Fibroblast of skin of right biceps (primary cell): ENCODE data around the gene TSPAN17.

Source experiments
- DNase-seq: peaks from one replicate; pipeline ENCODE4 v3.0.0-alpha.2; 2013

The TSPAN17 gene

GRCh38 chr5:176661676-176662075, 14.4 kb downstream of the TSPAN17 start:
- DNase-seq, result no peak

GRCh38 chr5:176662371-176663333, 15.4 kb downstream of the TSPAN17 start:
- DNase-seq, result no peak

- DNase-seq, result no peak
These were observed 16.3 kb downstream of the TSPAN17 start for GRCh38 chr5:176663566-176663965.

- DNase-seq, result no peak
These were observed 17.2 kb downstream of the TSPAN17 start for GRCh38 chr5:176664479-176664878.

GRCh38 chr5:176664886-176665285, 17.6 kb downstream of the TSPAN17 start:
- DNase-seq, result no peak

GRCh38 chr5:176665517-176665916, 18.2 kb downstream of the TSPAN17 start:
- no peak for DNase-seq

- no peak for DNase-seq
These were observed 20.4 kb downstream of the TSPAN17 start for GRCh38 chr5:176667637-176668036.

GRCh38 chr5:176670449-176670848, 23.2 kb downstream of the TSPAN17 start:
- no peak for DNase-seq

GRCh38 chr5:176671399-176671798, 24.1 kb downstream of the TSPAN17 start:
- no peak for DNase-seq

- no peak for DNase-seq
These were observed 24.8 kb downstream of the TSPAN17 start for GRCh38 chr5:176671890-176672747.

- DNase-seq, result no peak
These were observed 26.6 kb downstream of the TSPAN17 start for GRCh38 chr5:176673651-176674583.

- DNase-seq, result no peak
These were observed 27.5 kb downstream of the TSPAN17 start for GRCh38 chr5:176674799-176675198.

GRCh38 chr5:176675676-176676360, 28.5 kb downstream of the TSPAN17 start:
- peak; percentile 49 for DNase-seq

- DNase-seq, result peak; percentile 86
These were observed 29.1 kb downstream of the TSPAN17 start for GRCh38 chr5:176676361-176676824.

- DNase-seq, result no peak
These were observed 30.1 kb downstream of the TSPAN17 start for GRCh38 chr5:176677209-176677939.

GRCh38 chr5:176678584-176678983, 31.3 kb downstream of the TSPAN17 start:
- no peak for DNase-seq

GRCh38 chr5:176679365-176680225, 32.3 kb downstream of the TSPAN17 start:
- no peak for DNase-seq

- no peak for DNase-seq
These were observed 32.9 kb downstream of the TSPAN17 start for GRCh38 chr5:176680226-176680563.

- no peak for DNase-seq
These were observed 34.8 kb downstream of the TSPAN17 start for GRCh38 chr5:176682016-176682531.

GRCh38 chr5:176685010-176685409, 37.7 kb downstream of the TSPAN17 start:
- DNase-seq, result no peak
